Neural progenitor cell (in vitro differentiated cells): ENCODE results near the gene NES.
A peak's percentile ranks its signal among the peaks of the same experiment; 100 is the strongest.

Source experiments
- EZH2 ChIP-seq: fragments of 200-600 bp; sonication (generic); IDR thresholded peaks from 2 replicates; pipeline ENCODE4 v1.6.1; 2017; ENCODE audit warnings: antibody characterized with exemption, mild to moderate bottlenecking, moderate library complexity
- TF ChIP-seq, protein P1 (sequence below): fragments of 200-600 bp; sonication (generic); IDR thresholded peaks from 2 replicates; pipeline ENCODE4 v1.5.1; 2017; ENCODE audit warnings: antibody characterized with exemption, mild to moderate bottlenecking

DNA sequence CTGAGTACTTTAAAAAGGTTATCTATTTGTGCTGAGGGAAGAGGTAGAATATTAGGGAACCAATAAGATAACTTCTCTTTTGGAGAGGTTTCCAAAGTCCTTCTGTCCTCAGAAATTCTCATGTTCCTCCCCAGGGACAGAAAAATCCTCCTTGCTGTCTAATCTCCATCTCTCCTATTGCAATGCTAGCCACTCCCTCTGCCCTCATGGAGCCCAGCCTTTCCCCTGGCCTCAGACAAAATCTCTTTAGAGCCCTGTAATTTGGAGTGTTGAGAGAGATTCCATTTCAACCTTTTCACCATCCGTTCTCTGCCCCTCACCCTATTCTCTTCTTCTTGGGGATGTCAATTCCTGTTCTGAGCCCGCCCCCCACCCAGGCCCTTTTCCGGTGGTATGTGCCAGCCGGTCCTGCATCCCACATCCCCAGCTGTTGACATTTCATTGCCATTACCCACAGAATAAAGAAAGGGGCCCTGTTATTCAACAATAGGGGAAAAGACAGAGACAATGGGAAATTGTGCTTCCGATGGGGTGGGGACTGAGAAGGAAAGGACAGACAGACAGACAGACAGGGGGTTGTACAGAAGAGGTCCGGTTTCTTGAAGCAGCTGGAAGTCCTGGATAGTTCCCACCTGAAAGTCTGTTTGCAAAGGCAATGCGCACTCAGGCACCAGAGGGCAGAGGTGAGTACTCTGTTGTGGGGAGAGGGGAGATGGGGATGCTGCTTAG lies 58.2 kb downstream of the NES start, which contains the start of gene HAPLN2:
- TF ChIP-seq, protein P1, sequence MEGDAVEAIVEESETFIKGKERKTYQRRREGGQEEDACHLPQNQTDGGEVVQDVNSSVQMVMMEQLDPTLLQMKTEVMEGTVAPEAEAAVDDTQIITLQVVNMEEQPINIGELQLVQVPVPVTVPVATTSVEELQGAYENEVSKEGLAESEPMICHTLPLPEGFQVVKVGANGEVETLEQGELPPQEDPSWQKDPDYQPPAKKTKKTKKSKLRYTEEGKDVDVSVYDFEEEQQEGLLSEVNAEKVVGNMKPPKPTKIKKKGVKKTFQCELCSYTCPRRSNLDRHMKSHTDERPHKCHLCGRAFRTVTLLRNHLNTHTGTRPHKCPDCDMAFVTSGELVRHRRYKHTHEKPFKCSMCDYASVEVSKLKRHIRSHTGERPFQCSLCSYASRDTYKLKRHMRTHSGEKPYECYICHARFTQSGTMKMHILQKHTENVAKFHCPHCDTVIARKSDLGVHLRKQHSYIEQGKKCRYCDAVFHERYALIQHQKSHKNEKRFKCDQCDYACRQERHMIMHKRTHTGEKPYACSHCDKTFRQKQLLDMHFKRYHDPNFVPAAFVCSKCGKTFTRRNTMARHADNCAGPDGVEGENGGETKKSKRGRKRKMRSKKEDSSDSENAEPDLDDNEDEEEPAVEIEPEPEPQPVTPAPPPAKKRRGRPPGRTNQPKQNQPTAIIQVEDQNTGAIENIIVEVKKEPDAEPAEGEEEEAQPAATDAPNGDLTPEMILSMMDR: peak; percentile 63
- TF ChIP-seq EZH2: no peak
